Measurements from ENCODE around the gene INAVA. TPM values are rescaled to one million over a fixed set of nuclear protein-coding genes. Genes with fewer than 3 reads are reported as not detected.

The INAVA gene
- total RNA-seq, 1 experiment from 2014 or later, result 41.2 TPM

GRCh38 chr1:200873671-200874397 is 20.9 kb upstream of the INAVA start:
- POLR2A ChIA-PET, result interaction anchor here (1.0 to 1.1 kb wide), 2 partner anchors 15 to 18 kb away, joined by 5 to 8 read pairs; no protein-coding TSS in a partner anchor
- H3K27ac Mint-ChIP-seq, result no peak overlapping the region

More at GRCh38 chr1:200873671-200874397, 20.9 kb upstream of the INAVA start:
- DNase-seq (ENCODE audit: low spot score) (peak; percentile 49), ATAC-seq (peak; percentile 48)
- peaks cover 42% of the 10 kb centered on the region for H3K27me3 Mint-ChIP-seq (ENCODE audit: low read depth)
- H3K9me3 Mint-ChIP-seq, result no peaks in the 10 kb centered on the region
- TF ChIP-seq MLX (CRISPR knock-in tag; IDR thresholded peaks at IDR 0.05) (no peak), ZNF263 (CRISPR knock-in tag; IDR thresholded peaks at IDR 0.05; ENCODE audit: low read depth) (peak; percentile 49; the same call in 1 of the 2 replicates), NFYB (CRISPR knock-in tag; conservative IDR thresholded peaks at IDR 0.05; ENCODE audit: low read depth) (no peak), CTCF (IDR thresholded peaks at IDR 0.05) (no peak), PREB (CRISPR knock-in tag; IDR thresholded peaks at IDR 0.05; ENCODE audit: borderline replicate concordance) (no peak), ETV6 (CRISPR knock-in tag; IDR thresholded peaks at IDR 0.05) (0 out of 2 replicates have a peak, but pooled peaks have one; percentile 21), GABPB1 (CRISPR knock-in tag; IDR thresholded peaks at IDR 0.05) (no peak), MYBL2 (CRISPR knock-in tag; IDR thresholded peaks at IDR 0.05) (0 out of 2 replicates have a peak, but pooled peaks have one; percentile 56), E2F1 (CRISPR knock-in tag; IDR thresholded peaks at IDR 0.05) (0 out of 2 replicates have a peak, but pooled peaks have one; percentile 41), ZNF232 (CRISPR knock-in tag; IDR thresholded peaks at IDR 0.05) (peak; percentile 5; the same call in 1 of the 2 replicates), NR1H2 (CRISPR knock-in tag; IDR thresholded peaks at IDR 0.05) (0 out of 2 replicates have a peak, but pooled peaks have one; percentile 35), E2F5 (CRISPR knock-in tag; IDR thresholded peaks at IDR 0.05) (peak; percentile 57), TP53 (CRISPR knock-in tag; IDR thresholded peaks at IDR 0.05) (0 out of 2 replicates have a peak, but pooled peaks have one; percentile 66), ZBTB21 (CRISPR knock-in tag; IDR thresholded peaks at IDR 0.05; ENCODE audit: borderline replicate concordance) (no peak), ZNF281 (CRISPR knock-in tag; IDR thresholded peaks at IDR 0.05) (peak; percentile 60; the same call in 1 of the 2 replicates), FOXP4 (CRISPR knock-in tag; IDR thresholded peaks at IDR 0.05) (0 out of 2 replicates have a peak, but pooled peaks have one; percentile 24), CDX4 (CRISPR knock-in tag; IDR thresholded peaks at IDR 0.05; ENCODE audit: borderline replicate concordance) (no peak), NR2C2 (CRISPR knock-in tag; IDR thresholded peaks at IDR 0.05) (0 out of 2 replicates have a peak, but pooled peaks have one; percentile 44), ZNF121 (CRISPR knock-in tag; IDR thresholded peaks at IDR 0.05) (no peak), CREB1 (CRISPR knock-in tag; IDR thresholded peaks at IDR 0.05) (peak; percentile 32; the same call in 1 of the 2 replicates), NFATC4 (CRISPR knock-in tag; IDR thresholded peaks at IDR 0.05) (no peak), FOXJ3 (CRISPR knock-in tag; IDR thresholded peaks at IDR 0.05; ENCODE audit: borderline replicate concordance) (no peak)
- CTCF ChIA-PET, result interaction anchor here (0.5 to 2.2 kb wide), 14 partner anchors 9 to 349 kb away, joined by 3 to 19 read pairs (median 5); no protein-coding TSS in a partner anchor
- peaks cover 20% of the 10 kb centered on the region for H3K4me1 Mint-ChIP-seq
- peak overlapping the region; percentile 54 for H3K4me3 Mint-ChIP-seq
- no peaks in the 10 kb centered on the region for H3K36me3 Mint-ChIP-seq

Data from WTC11 (cell line).